ENCODE data around the gene FIG4. TPM values are rescaled to one million over a fixed set of nuclear protein-coding genes. Genes with fewer than 3 reads are reported as not detected.

FIG4 gene
- total RNA-seq, 1 experiment from 2014 or later = 7.3 TPM

DNA sequence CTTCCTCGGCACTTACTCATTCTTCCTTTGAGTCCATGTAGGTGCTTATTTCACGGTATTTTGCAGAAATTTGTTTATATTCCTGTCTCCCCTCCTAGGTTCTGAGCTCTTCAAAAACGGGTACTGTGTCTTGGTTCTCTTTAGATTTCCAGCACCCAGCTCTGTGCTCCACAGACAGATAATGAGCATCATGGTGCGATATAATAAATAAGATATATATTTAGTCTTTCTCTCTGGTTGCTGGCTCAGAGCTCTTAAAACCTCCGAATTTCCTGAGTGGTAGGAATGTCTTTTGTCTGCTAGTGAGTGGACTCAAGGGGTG, 179.0 kb downstream of the FIG4 start:
- H3K9me3 ChIP-seq = no peaks in the 10 kb centered on the region
- H3K27me3 ChIP-seq (replicated peaks; ENCODE audit: control insufficient read depth, insufficient read depth, low read length) = no peaks in the 10 kb centered on the region
- Mint-ChIP-seq H3K36me3 (ENCODE audit: insufficient read depth, unreplicated experiment) (no peaks in the 10 kb centered on the region), H3K27ac (ENCODE audit: unreplicated experiment) (no peak overlapping the region), H3K4me3 (ENCODE audit: unreplicated experiment) (no peak overlapping the region), H3K27me3 (ENCODE audit: insufficient read depth, unreplicated experiment) (peaks cover 3% of the 10 kb centered on the region), H3K9me3 (ENCODE audit: unreplicated experiment) (no peaks in the 10 kb centered on the region), H3K4me1 (ENCODE audit: low read depth, unreplicated experiment) (no peaks in the 10 kb centered on the region)
- BruUV-seq (replicated peaks) = no TSS peak
- intact Hi-C loops (cut with micrococcal nuclease; ENCODE audit: unreplicated experiment) = no loop called here
- H3K36me3 ChIP-seq (ENCODE audit: control insufficient read depth, insufficient read depth, low read length) = no peaks in the 10 kb centered on the region
- CTCF ChIA-PET = no interaction called here
- DNase-seq = no peak
- POLR2A ChIA-PET = no interaction called here
- H3K4me3 ChIP-seq (ENCODE audit: low read depth, low read length) = no peak overlapping the region
- no peaks in the 10 kb centered on the region for H3K4me1 ChIP-seq
- TF ChIP-seq, protein P1, sequence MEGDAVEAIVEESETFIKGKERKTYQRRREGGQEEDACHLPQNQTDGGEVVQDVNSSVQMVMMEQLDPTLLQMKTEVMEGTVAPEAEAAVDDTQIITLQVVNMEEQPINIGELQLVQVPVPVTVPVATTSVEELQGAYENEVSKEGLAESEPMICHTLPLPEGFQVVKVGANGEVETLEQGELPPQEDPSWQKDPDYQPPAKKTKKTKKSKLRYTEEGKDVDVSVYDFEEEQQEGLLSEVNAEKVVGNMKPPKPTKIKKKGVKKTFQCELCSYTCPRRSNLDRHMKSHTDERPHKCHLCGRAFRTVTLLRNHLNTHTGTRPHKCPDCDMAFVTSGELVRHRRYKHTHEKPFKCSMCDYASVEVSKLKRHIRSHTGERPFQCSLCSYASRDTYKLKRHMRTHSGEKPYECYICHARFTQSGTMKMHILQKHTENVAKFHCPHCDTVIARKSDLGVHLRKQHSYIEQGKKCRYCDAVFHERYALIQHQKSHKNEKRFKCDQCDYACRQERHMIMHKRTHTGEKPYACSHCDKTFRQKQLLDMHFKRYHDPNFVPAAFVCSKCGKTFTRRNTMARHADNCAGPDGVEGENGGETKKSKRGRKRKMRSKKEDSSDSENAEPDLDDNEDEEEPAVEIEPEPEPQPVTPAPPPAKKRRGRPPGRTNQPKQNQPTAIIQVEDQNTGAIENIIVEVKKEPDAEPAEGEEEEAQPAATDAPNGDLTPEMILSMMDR (IDR thresholded peaks at IDR 0.05; ENCODE audit: insufficient read depth in 1 of 2, low read depth in 1 of 2, low read length in 1 of 2, severe bottlenecking in 1 of 2, unreplicated experiment in 1 of 2) = no peak

DNA sequence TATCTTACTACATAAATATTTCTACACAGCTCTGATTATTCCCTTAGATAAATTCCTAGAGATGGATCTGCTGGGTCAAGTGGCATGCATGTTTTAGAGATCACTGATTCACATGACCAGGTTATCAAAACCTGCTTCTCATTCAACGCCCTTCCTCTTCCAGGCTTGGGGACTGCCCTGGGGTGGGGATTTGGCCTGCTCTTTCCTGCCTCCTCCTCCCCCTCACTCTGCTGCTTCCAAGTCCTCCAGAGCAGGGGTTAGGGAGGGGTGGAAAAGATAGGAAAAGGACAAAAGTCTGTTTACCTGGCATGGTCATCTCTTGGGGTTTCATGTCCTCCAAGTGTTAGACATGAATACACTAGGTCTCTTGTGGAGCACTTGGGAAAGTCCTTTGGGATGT, 181.5 kb downstream of the FIG4 start:
- no peak overlapping the region for H3K4me3 ChIP-seq (ENCODE audit: low read depth, low read length)
- H3K27me3 Mint-ChIP-seq (ENCODE audit: insufficient read depth, unreplicated experiment) = peaks cover 8% of the 10 kb centered on the region
- H3K27ac Mint-ChIP-seq (ENCODE audit: unreplicated experiment) = no peak overlapping the region
- POLR2A ChIA-PET = no interaction called here
- no peak overlapping the region for H3K4me3 Mint-ChIP-seq (ENCODE audit: unreplicated experiment)
- CTCF ChIA-PET = no interaction called here
- TF ChIP-seq, protein P1 (IDR thresholded peaks at IDR 0.05; ENCODE audit: insufficient read depth in 1 of 2, low read depth in 1 of 2, low read length in 1 of 2, severe bottlenecking in 1 of 2, unreplicated experiment in 1 of 2) = no peak
- intact Hi-C loops (cut with micrococcal nuclease; ENCODE audit: unreplicated experiment) = no loop called here
- BruUV-seq (replicated peaks) = no TSS peak
- H3K36me3 Mint-ChIP-seq (ENCODE audit: insufficient read depth, unreplicated experiment) = no peaks in the 10 kb centered on the region
- H3K27me3 ChIP-seq (replicated peaks; ENCODE audit: control insufficient read depth, insufficient read depth, low read length) = no peaks in the 10 kb centered on the region
- H3K4me1 Mint-ChIP-seq (ENCODE audit: low read depth, unreplicated experiment) = no peaks in the 10 kb centered on the region
- no peaks in the 10 kb centered on the region for H3K36me3 ChIP-seq (ENCODE audit: control insufficient read depth, insufficient read depth, low read length)
- no peaks in the 10 kb centered on the region for H3K4me1 ChIP-seq
- no peaks in the 10 kb centered on the region for H3K9me3 ChIP-seq
- no peak for DNase-seq
- no peaks in the 10 kb centered on the region for H3K9me3 Mint-ChIP-seq (ENCODE audit: unreplicated experiment)

DNA sequence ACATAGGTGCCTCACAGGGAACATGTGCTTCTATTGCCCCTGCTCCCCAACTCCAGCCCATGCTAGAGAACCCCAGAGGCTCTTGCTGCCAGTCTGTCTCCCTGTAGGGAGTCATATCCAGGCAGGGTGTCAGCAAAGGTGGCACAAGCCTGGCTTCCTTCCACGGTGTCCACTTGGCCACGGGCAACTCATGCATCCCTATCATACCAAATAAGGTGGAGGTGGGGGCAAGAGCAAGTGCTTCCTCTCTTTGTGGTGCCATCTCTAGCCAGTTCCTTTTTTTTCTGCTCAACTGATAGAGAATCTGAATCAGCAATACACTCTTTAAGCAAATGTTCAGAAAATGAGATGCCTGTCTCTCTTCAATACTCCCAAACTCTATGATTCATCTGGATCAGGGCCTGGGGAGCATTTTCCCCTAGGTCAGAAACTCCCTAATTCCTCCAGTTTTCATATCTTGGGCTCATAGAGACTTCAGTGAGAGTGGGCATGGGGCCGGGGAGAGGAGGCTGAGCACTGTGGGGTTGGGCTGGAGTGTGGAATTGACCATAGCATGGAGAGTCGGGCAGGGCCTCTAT, 182.0 kb downstream of the FIG4 start:
- no peak overlapping the region for H3K4me3 Mint-ChIP-seq (ENCODE audit: unreplicated experiment)
- no peak overlapping the region for H3K27ac Mint-ChIP-seq (ENCODE audit: unreplicated experiment)
- no peaks in the 10 kb centered on the region for H3K9me3 Mint-ChIP-seq (ENCODE audit: unreplicated experiment)
- H3K27me3 Mint-ChIP-seq (ENCODE audit: insufficient read depth, unreplicated experiment) = peaks cover 13% of the 10 kb centered on the region
- H3K27me3 ChIP-seq (replicated peaks; ENCODE audit: control insufficient read depth, insufficient read depth, low read length) = no peaks in the 10 kb centered on the region
- TF ChIP-seq, protein P1 (IDR thresholded peaks at IDR 0.05; ENCODE audit: insufficient read depth in 1 of 2, low read depth in 1 of 2, low read length in 1 of 2, severe bottlenecking in 1 of 2, unreplicated experiment in 1 of 2) = no peak
- POLR2A ChIA-PET = no interaction called here
- no peak overlapping the region for H3K4me3 ChIP-seq (ENCODE audit: low read depth, low read length)
- BruUV-seq (replicated peaks) = no TSS peak
- H3K4me1 ChIP-seq = no peaks in the 10 kb centered on the region
- intact Hi-C loops (cut with micrococcal nuclease; ENCODE audit: unreplicated experiment) = no loop called here
- H3K4me1 Mint-ChIP-seq (ENCODE audit: low read depth, unreplicated experiment) = no peaks in the 10 kb centered on the region
- CTCF ChIA-PET = no interaction called here
- no peaks in the 10 kb centered on the region for H3K9me3 ChIP-seq
- DNase-seq = no peak
- H3K36me3 ChIP-seq (ENCODE audit: control insufficient read depth, insufficient read depth, low read length) = no peaks in the 10 kb centered on the region
- no peaks in the 10 kb centered on the region for H3K36me3 Mint-ChIP-seq (ENCODE audit: insufficient read depth, unreplicated experiment)

Data from Caco-2 (cell line).